ENCODE results near the gene TBRG4. TPM values are rescaled to one million over a fixed set of nuclear protein-coding genes. Genes with fewer than 3 reads are reported as not detected.

The TBRG4 gene
- total and polyA plus RNA-seq, 8 donors, result 37.1 to 72.5 (median 45.7) TPM

DNA sequence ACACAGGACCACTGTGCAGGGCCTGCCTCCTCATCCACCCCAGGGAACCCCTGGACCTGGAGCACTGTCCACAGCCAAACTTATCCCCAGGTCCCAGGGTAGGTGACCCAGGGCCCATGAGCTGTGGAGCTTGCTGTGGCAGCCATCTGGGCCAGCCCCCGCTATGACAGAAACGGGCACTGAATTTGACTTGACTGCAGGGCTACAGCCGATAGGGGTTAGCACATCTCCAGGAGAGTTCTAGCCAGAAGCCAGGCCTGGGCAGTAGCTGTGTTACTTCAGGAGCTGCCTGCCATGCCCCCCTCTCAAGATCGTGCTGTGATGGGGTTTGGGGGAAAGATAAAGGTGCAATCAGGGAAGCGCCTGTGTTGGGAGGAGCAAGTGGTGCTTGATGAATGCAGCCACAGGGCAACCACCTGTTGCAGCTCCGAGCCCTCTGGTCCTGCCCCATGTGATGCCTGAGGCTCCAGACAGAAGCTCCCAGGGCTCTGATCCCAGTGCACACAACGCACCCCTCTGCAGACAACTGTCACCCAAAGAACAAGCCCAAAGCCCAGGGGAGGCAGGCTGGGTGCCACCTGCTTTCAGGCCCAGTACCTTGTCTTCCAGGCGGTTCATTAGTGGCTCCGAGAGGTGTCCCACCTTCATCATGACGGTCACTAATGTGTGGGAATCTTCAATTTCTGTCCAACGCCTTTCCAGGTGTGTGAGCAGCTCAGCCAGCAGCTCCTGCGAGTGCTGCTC lies 6.5 kb downstream of the TBRG4 start:
- DNase-seq, result no peak
- Histone ChIP-seq H3K4me3 (no peak overlapping the region), H3K27me3 (no peaks in the 10 kb centered on the region), H3K9me3 (no peaks in the 10 kb centered on the region), H3K27ac (no peak overlapping the region), H3K36me3 (peaks cover 0 to 94% of the 10 kb centered on the region in 2 donors), H3K4me1 (peaks cover 16 to 35% of the 10 kb centered on the region in 2 donors)
- intact Hi-C loops (cut with DNase I), result no loop called here
- no peak for ATAC-seq
- TF ChIP-seq, protein P1, sequence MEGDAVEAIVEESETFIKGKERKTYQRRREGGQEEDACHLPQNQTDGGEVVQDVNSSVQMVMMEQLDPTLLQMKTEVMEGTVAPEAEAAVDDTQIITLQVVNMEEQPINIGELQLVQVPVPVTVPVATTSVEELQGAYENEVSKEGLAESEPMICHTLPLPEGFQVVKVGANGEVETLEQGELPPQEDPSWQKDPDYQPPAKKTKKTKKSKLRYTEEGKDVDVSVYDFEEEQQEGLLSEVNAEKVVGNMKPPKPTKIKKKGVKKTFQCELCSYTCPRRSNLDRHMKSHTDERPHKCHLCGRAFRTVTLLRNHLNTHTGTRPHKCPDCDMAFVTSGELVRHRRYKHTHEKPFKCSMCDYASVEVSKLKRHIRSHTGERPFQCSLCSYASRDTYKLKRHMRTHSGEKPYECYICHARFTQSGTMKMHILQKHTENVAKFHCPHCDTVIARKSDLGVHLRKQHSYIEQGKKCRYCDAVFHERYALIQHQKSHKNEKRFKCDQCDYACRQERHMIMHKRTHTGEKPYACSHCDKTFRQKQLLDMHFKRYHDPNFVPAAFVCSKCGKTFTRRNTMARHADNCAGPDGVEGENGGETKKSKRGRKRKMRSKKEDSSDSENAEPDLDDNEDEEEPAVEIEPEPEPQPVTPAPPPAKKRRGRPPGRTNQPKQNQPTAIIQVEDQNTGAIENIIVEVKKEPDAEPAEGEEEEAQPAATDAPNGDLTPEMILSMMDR (IDR thresholded peaks at IDR 0.05), result no peak

DNA sequence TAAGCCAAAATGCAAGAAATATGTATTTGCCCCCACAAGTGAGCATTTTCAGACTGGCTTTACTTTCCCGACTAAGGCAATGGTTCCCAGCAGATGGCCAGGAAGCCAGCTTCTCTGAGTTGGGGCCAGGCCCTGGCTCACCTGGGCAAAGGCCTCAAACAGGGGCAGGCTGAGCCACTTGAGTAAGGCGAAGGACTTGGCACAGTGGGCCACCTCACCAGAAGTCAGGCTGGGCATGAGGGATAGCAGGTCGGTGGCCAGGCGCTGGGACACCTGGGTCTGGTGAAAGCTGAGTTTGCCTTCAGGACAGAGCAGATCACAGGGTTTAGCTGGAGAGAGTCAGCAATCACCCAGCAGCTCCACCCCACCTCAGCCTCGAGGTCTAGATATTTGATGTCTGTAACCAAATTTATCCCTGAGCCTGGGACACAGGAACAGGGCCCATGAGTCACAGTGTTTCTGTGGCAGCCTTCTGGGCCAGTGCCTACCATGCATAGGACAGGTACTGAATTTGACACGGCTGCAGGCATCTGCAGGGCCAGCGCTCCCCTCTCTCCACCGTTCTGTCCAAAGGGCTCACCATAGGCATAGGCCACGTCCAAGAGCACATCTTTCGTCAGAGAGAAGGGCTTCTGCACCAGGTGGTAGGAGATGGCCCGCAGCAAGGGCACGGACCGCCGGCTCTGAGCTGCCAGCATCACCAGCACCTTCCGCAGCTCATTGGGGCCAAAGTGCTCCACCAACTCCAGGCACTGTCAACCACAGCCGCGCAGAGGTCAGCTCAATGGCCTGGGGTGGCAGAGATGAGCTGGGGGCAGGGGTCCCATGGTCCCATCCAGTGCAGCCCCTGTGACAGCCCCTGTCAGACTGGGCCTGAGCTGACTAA lies 7.3 kb downstream of the TBRG4 start:
- H3K27me3 ChIP-seq, result no peaks in the 10 kb centered on the region
- ATAC-seq (no peak), DNase-seq (no peak)
- peaks cover 13 to 27% of the 10 kb centered on the region in 2 donors for H3K4me1 ChIP-seq
- TF ChIP-seq, protein P1 (IDR thresholded peaks at IDR 0.05), result no peak
- no peak overlapping the region for H3K27ac ChIP-seq
- intact Hi-C loops (cut with DNase I), result no loop called here
- no peaks in the 10 kb centered on the region for H3K9me3 ChIP-seq
- H3K4me3 ChIP-seq, result no peak overlapping the region
- H3K36me3 ChIP-seq, result peaks cover 0 to 100% of the 10 kb centered on the region in 2 donors

DNA sequence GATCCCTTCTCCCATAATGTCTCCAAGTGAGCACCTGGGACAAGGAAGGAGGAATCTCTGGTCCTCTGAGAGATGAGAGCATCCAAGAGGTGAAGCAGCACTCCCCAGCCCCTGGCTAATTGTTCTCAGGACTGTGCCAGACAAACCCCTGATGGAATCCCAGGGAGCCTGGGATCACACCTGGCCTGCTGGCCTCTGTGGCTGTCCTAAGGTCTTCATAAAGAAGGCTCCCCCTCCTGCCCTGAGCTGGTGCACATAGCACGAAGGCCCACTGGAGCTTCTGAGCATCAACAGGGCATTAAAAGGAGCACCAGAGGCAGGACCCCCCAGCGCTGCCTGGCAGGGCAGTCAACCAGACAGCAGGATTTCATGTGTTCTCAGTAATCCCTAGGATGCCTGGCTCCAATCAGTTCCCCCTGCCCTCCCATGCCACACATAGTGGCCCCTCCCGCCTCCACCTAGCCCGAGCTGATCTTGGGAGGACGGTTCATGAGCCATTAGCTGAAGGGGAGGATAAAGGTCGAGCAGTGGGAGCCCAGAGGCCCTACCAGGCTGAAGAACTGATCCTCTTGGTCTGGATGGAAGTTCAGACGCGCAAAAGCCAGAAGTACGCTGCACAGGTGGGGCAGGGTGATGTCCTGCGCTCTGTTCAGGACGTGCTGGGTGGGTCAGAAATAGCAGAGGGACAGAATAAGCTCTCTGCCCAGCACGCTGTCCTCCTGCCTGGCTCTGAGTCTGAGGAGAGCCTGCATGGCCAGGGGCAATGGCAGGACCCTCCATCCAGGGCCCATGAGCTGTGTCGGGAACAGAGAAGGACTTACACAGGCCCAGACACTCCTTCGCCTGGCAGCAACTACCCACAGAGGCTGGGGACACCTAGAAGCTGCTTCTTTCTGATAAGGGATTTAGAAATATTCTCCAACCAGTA lies 8.4 kb downstream of the TBRG4 start:
- intact Hi-C loops (cut with DNase I), result no loop called here
- TF ChIP-seq, protein P1 (IDR thresholded peaks at IDR 0.05), result no peak
- peaks cover 0 to 100% of the 10 kb centered on the region in 2 donors for H3K36me3 ChIP-seq
- no peak for DNase-seq
- H3K27ac ChIP-seq, result no peak overlapping the region
- ATAC-seq, result no peak
- no peaks in the 10 kb centered on the region for H3K9me3 ChIP-seq
- no peaks in the 10 kb centered on the region for H3K27me3 ChIP-seq
- no peak overlapping the region for H3K4me3 ChIP-seq
- H3K4me1 ChIP-seq, result peaks cover 9 to 16% of the 10 kb centered on the region in 2 donors

DNA sequence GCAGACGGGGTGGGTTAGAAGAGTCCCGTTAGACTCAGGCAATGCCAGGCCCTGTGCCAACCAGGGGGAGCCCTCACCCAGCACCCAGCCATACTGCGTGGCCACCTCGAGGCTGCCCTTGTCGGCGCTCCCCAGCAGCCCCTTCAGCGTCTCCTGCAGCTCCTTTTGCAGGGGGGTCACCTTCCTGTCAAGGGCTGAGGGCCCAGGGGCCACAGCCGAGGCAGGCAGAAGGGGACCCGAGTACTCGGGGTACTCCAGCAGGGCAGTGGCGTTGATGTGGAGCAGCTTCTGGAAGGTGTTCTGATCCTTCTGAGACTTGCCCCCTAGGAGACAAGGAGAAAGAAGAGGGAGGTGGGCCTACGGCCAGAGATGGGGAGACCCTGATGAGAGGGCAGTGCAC lies 9.7 kb downstream of the TBRG4 start:
- Histone ChIP-seq H3K4me1 (peaks cover 0 to 3% of the 10 kb centered on the region in 2 donors), H3K4me3 (no peak overlapping the region), H3K36me3 (peaks cover 0 to 88% of the 10 kb centered on the region in 2 donors), H3K9me3 (no peaks in the 10 kb centered on the region), H3K27ac (no peak overlapping the region), H3K27me3 (no peaks in the 10 kb centered on the region)
- TF ChIP-seq, protein P1 (IDR thresholded peaks at IDR 0.05), result no peak
- ATAC-seq (no peak), DNase-seq (no peak)
- intact Hi-C loops (cut with DNase I), result no loop called here
